KMS-11 (cell line): ENCODE measurements around the gene NSUN6.
"Not testable (repeated sequence)": the region's sequence is repeated elsewhere in the genome, so short reads cannot be mapped to it uniquely, and the experiment has no call there.

Experiments
- H2AFZ ChIP-seq: fragments of 200-600 bp; sonication (generic); 2 replicates; pipeline ENCODE4 v1.6.1; 2016; ENCODE audit warnings: antibody characterized with exemption, mixed run types, low read depth
- H3K27ac ChIP-seq: fragments of 200-600 bp; sonication (generic); 2 replicates; pipeline ENCODE4 v1.6.1; 2016; ENCODE audit warnings: mild to moderate bottlenecking, mixed run types
- H3K27me3 ChIP-seq: fragments of 200-600 bp; sonication (generic); 2 replicates; pipeline ENCODE4 v1.6.1; 2017; ENCODE audit warnings: mild to moderate bottlenecking, low read depth, mixed run types, moderate library complexity; ENCODE audit not compliant: insufficient read depth
- H3K36me3 ChIP-seq: fragments of 200-600 bp; sonication (generic); 2 replicates; pipeline ENCODE4 v1.6.1; 2017; ENCODE audit warnings: mild to moderate bottlenecking, mixed run types; ENCODE audit not compliant: insufficient read depth
- H3K4me1 ChIP-seq: fragments of 200-600 bp; sonication (generic); 2 replicates; pipeline ENCODE4 v1.6.1; 2016; ENCODE audit warnings: mild to moderate bottlenecking, low read depth, mixed run types; ENCODE audit not compliant: poor library complexity, severe bottlenecking
- H3K4me2 ChIP-seq: fragments of 200-600 bp; sonication (generic); 2 replicates; pipeline ENCODE4 v1.7.0; 2016; ENCODE audit warnings: mild to moderate bottlenecking, mixed run types
- H3K4me3 ChIP-seq: fragments of 200-600 bp; sonication (generic); IDR thresholded peaks from 2 replicates; pipeline ENCODE4 v1.6.1; 2017; ENCODE audit warnings: low read depth, low read length, mixed read lengths; ENCODE audit not compliant: insufficient read depth
- H3K79me2 ChIP-seq: fragments of 200-600 bp; sonication (generic); 2 replicates; pipeline ENCODE4 v1.6.1; 2016; ENCODE audit warnings: low read depth, mixed run types; ENCODE audit not compliant: insufficient read depth
- H3K9ac ChIP-seq: fragments of 200-600 bp; sonication (generic); 2 replicates; pipeline ENCODE4 v1.6.1; 2016; ENCODE audit warnings: mild to moderate bottlenecking, mixed run types
- H4K20me1 ChIP-seq: fragments of 200-600 bp; sonication (generic); 2 replicates; pipeline ENCODE4 v1.6.1; 2016; ENCODE audit warnings: mild to moderate bottlenecking, mixed run types; ENCODE audit not compliant: insufficient read depth
- CTCF ChIP-seq: fragments of 200-600 bp; sonication (generic); conservative IDR thresholded peaks from 2 replicates; pipeline ENCODE4 v1.6.1; 2017; ENCODE audit warnings: low read depth, mild to moderate bottlenecking, antibody characterized with exemption, low read length, moderate library complexity, mixed read lengths

The NSUN6 gene

GRCh38 chr10:18601321-18601720 lies 50.1 kb downstream of the NSUN6 start:
- no peak overlapping the region for H3K9ac ChIP-seq
- H4K20me1 ChIP-seq: no peaks in the 10 kb centered on the region
- H3K4me2 ChIP-seq: no peak overlapping the region
- no peaks in the 10 kb centered on the region for H3K79me2 ChIP-seq
- no peak overlapping the region for H3K27ac ChIP-seq
- TF ChIP-seq CTCF: no peak
- H3K27me3 ChIP-seq: no peaks in the 10 kb centered on the region
- H2AFZ ChIP-seq: no peak overlapping the region
- no peaks in the 10 kb centered on the region for H3K4me1 ChIP-seq
- no peaks in the 10 kb centered on the region for H3K36me3 ChIP-seq
- H3K4me3 ChIP-seq: no peak overlapping the region

GRCh38 chr10:18599392-18599791 lies 52.0 kb downstream of the NSUN6 start:
- H3K27ac ChIP-seq: no peak overlapping the region
- no peaks in the 10 kb centered on the region for H3K4me1 ChIP-seq
- no peaks in the 10 kb centered on the region for H3K36me3 ChIP-seq
- TF ChIP-seq CTCF: no peak
- no peak overlapping the region for H3K4me2 ChIP-seq
- no peaks in the 10 kb centered on the region for H3K79me2 ChIP-seq
- no peaks in the 10 kb centered on the region for H3K27me3 ChIP-seq
- H2AFZ ChIP-seq: no peak overlapping the region
- no peak overlapping the region for H3K9ac ChIP-seq
- H4K20me1 ChIP-seq: no peaks in the 10 kb centered on the region
- no peak overlapping the region for H3K4me3 ChIP-seq

GRCh38 chr10:18594574-18595156 lies 56.7 kb downstream of the NSUN6 start:
- Histone ChIP-seq H3K4me2 (no peak overlapping the region), H3K9ac (no peak overlapping the region), H3K4me1 (no peaks in the 10 kb centered on the region), H3K79me2 (no peaks in the 10 kb centered on the region), H3K36me3 (no peaks in the 10 kb centered on the region), H4K20me1 (no peaks in the 10 kb centered on the region), H2AFZ (no peak overlapping the region), H3K27me3 (no peaks in the 10 kb centered on the region), H3K27ac (no peak overlapping the region), H3K4me3 (no peak overlapping the region)
- peak; percentile 62 for TF ChIP-seq CTCF

GRCh38 chr10:18591141-18591540 lies 60.2 kb downstream of the NSUN6 start:
- H3K4me1 ChIP-seq, H3K4me3 ChIP-seq, H3K36me3 ChIP-seq, H3K27me3 ChIP-seq, H2AFZ ChIP-seq, H3K9ac ChIP-seq, H4K20me1 ChIP-seq, H3K4me2 ChIP-seq, H3K79me2 ChIP-seq, H3K27ac ChIP-seq: not testable (repeated sequence)

GRCh38 chr10:18586637-18587036 lies 64.8 kb downstream of the NSUN6 start:
- not testable (repeated sequence) for H3K27me3 ChIP-seq, H3K79me2 ChIP-seq, H3K4me1 ChIP-seq, H3K36me3 ChIP-seq, H3K4me2 ChIP-seq, H2AFZ ChIP-seq, H4K20me1 ChIP-seq, H3K4me3 ChIP-seq, H3K27ac ChIP-seq, H3K9ac ChIP-seq
